T47D (cell line): ENCODE measurements around the gene HOGA1.
"Not testable (repeated sequence)": the region's sequence is repeated elsewhere in the genome, so short reads cannot be mapped to it uniquely, and the experiment has no call there.

Experiments
- DNase-seq, 2 experiments: peaks; one replicate each; pipeline versions ENCODE4 v3.0.0 to v3.0.0-alpha.2; 2011 to 2012; ENCODE audit warnings: low read depth in 1 of 2, low spot score in 1 of 2
- JUND ChIP-seq: IDR thresholded peaks from 2 replicates; pipeline ENCODE4 v1.6.1; 2012; ENCODE audit warnings: low read depth
- in situ Hi-C: cut with HindIII; loops from 2 replicates; pipeline ENCODE4 v1.10.0; 2016; ENCODE audit warnings: low sequenced_read_pairs, low pct_unique_long_range_greater_than_20kb

HOGA1 gene

DNA sequence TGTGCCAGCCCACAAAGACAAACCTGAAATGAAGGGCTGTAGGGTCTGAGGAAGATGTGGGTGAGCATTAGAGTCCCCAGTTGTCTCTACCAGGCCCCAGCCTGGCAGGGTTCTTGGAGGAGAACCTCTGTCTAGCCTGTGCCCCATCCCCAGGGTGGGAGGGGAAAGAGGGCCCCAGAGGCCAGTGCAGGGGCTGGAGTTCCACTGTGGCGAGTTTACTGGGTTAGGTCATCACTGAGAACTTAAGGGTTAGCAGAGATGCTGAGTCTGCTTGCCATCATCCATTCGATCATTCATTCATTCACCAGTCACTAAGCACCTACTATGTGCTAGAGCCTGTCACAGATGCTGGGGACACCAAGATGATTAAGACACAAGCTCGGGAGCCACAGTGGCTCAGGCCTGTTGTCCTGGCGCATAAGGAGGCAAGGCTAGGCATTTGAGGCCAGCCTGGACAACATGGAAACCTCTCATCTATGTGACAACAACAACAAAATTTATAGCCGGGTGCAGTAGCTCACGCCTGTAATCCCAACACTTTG, 9.0 kb upstream of the HOGA1 start:
- in situ Hi-C loops: no loop called here
- DNase-seq: no peak
- no peak for TF ChIP-seq JUND

- in situ Hi-C loops, DNase-seq: not testable (repeated sequence)
Measured at GRCh38 chr10:97576487-97576886, 7.7 kb upstream of the HOGA1 start.

DNA sequence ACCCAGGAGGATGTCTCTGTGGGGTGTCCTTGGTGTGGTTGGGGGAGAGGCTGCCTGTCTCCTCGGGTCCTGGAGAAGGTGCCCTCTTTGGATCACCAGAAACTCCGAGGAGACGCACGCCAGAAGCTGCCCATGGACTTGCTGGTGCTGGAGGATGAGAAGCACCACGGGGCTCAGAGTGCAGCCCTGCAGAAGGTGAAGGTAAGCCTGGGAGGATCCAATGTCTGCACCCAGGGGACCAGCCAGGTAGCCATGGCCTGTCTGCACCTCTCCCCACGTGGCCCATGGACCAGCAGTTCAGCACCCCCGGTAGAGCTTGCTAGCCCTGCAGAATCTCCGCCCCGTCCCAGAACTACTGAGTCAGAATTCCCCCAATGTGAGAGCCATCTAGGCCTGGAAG, 6.5 kb upstream of the HOGA1 start:
- DNase-seq: no peak
- in situ Hi-C loops: no loop called here
- TF ChIP-seq JUND: no peak

DNA sequence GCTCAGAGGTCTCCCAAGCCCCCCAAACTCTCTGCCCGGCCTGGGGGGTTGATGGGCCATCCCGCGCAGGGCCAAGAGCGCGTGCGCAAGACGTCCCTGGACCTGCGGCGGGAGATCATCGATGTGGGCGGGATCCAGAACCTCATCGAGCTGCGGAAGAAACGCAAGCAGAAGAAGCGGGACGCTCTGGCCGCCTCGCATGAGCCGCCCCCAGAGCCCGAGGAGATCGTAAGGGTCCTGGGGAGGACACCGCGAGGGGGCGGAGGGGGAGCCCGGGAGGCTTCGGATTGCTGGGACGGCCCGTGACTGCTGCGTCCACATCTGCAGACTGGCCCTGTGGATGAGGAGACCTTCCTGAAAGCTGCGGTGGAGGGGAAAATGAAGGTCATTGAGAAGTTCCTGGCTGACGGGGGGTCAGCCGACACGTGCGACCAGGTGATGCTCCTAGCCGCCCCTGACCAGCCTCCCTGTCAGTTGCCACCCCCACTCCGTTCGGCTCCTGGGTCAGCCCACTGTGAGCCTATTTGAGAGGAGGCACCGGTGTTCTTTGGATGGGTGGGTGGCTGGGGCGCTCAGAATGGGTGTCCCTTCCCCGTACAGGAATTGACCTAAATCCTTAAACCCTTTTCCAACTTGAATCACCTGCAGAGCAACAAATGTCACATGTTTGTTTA, 5.9 kb upstream of the HOGA1 start:
- DNase-seq: no peak
- no peak for TF ChIP-seq JUND
- in situ Hi-C loops: no loop called here

GRCh38 chr10:97580421-97581367, 3.5 kb upstream of the HOGA1 start:
- in situ Hi-C loops: no loop called here
- no peak for TF ChIP-seq JUND
- no peak for DNase-seq

DNA sequence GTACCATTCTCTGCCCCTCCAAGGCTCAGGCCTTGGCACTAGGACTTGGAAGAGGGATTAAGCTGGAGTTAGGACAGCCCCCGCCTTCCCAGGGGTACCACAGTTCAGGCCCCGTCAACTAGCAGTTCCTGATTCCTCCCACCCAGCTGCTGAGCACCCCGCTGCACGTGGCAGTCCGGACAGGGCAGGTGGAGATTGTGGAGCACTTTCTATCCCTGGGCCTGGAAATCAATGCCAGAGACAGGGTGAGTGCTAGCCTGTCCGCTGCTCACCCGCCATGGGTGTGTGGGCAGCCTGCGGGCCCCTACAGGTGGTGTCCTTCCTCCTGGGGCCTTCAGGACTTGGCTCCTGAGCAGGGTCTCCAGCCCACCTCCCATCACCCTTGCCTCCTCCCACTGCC, 2.0 kb upstream of the HOGA1 start:
- no peak for DNase-seq
- no peak for TF ChIP-seq JUND
- in situ Hi-C loops: no loop called here

DNA sequence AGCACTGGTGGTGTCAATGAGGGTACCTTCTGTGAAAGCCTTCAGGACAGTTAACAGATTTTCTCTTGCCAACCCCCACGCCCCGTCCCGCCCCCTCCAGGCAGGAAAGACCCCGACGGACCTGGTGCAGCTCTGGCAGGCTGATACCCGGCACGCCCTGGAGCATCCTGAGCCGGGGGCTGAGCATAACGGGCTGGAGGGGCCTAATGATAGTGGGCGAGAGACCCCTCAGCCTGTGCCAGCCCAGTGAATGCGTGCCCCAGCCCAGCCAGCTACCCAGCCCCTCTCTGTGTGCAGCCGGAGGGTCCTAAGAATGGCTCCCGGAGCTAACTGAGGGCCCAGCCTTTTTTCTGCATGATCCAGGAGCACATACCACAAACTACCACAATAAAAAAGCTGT, 713 bp upstream of the HOGA1 start:
- no peak for DNase-seq
- in situ Hi-C loops: no loop called here
- TF ChIP-seq JUND: no peak

GRCh38 chr10:97584798-97585438, 729 bp downstream of the HOGA1 start:
- in situ Hi-C loops: no loop called here
- TF ChIP-seq JUND: no peak

GRCh38 chr10:97585439-97585811, 1.2 kb downstream of the HOGA1 start:
- in situ Hi-C loops: no loop called here
- TF ChIP-seq JUND: no peak
- peak in 1 of 2 experiments; percentile 46 for DNase-seq

More at GRCh38 chr10:97584798-97585438, 729 bp downstream of the HOGA1 start:
- no peak for DNase-seq

GRCh38 chr10:97587183-97587582, 3.0 kb downstream of the HOGA1 start:
- no peak for DNase-seq
- in situ Hi-C loops: no loop called here
- no peak for TF ChIP-seq JUND

- in situ Hi-C loops: no loop called here
- no peak for TF ChIP-seq JUND
- no peak for DNase-seq
Measured at GRCh38 chr10:97589479-97589878, 5.3 kb downstream of the HOGA1 start, which contains the start of gene C10orf62. Gene C10orf62, plus strand, starts transcription at chr10:97589721. Its CDS starts 177 bp downstream, at chr10:97589898.

DNA sequence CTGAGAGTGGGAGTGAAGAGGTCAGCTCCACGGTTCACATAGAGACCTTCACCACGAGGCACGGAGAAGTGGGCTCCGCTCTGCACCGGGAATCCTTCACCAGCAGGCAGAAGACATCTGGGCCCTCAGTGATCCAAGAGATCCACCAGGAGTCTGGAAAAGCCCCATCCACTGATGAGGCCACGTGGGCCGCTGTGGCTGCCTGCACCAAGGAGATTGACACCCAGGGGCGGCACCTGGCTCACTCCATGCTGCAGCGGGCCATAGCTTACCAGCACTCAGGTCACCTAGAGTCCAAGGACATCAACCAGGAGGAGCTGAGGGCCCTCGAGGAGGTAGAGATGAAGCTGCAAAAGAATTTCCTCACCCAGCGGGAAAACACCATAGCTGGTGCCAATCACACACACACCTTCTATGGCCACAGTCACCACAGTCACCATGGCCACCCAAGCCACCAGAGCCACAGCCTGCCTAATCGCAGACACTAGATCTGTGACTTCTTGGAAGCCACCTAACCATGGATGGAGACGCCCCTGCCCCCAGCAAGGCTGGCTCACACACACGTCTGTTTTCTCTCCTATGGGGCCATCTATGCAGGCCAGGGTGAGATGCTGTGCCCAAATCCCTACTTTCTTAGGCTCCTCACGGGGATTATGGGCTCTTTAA, 6.0 kb downstream of the HOGA1 start:
- TF ChIP-seq JUND: no peak
- no peak for DNase-seq
- in situ Hi-C loops: no loop called here
